Effector memory CD8-positive, alpha-beta T cell (primary cell): ENCODE results near the gene EXOC5.
A peak's percentile ranks its signal among the peaks of the same experiment; 100 is the strongest.
"Not testable (repeated sequence)": the region's sequence is repeated elsewhere in the genome, so short reads cannot be mapped to it uniquely, and the experiment has no call there.

Experiments
- ATAC-seq: fragments of 150-1000 bp; cut with Tn5 transposase; replicated peaks from 2 replicates; pipeline ENCODE4 v1.10.0; 2021; ENCODE audit warnings: mild to moderate bottlenecking, moderate library complexity
- DNase-seq, 3 experiments: peaks; one replicate each; pipeline ENCODE4 v3.0.0; 2021
- H3K27ac Mint-ChIP-seq, 2 donors: one replicate each; pipeline ENCODE4 v1.8.0; 2022; ENCODE audit warnings: mild to moderate bottlenecking in 2 of 2, mixed read lengths in 2 of 2, moderate library complexity in 2 of 2
- H3K27me3 Mint-ChIP-seq, 2 donors: one replicate each; pipeline ENCODE4 v1.8.0; 2022; ENCODE audit warnings: mixed read lengths in 2 of 2
- H3K36me3 Mint-ChIP-seq: one replicate; pipeline ENCODE4 v1.8.0; 2022; ENCODE audit warnings: mild to moderate bottlenecking, moderate library complexity, mixed read lengths; ENCODE audit not compliant: insufficient read depth
- H3K4me1 Mint-ChIP-seq, 2 donors: one replicate each; pipeline ENCODE4 v1.8.0; 2022; ENCODE audit warnings: low read depth in 2 of 2, mixed read lengths in 2 of 2
- H3K4me3 Mint-ChIP-seq, 2 donors: one replicate each; pipeline ENCODE4 v1.8.0; 2022; ENCODE audit warnings: mild to moderate bottlenecking in 2 of 2, mixed read lengths in 2 of 2, moderate library complexity in 2 of 2
- H3K9me3 Mint-ChIP-seq, 2 donors: one replicate each; pipeline ENCODE4 v1.8.0; 2022; ENCODE audit warnings: mixed read lengths in 2 of 2

EXOC5 gene

DNA sequence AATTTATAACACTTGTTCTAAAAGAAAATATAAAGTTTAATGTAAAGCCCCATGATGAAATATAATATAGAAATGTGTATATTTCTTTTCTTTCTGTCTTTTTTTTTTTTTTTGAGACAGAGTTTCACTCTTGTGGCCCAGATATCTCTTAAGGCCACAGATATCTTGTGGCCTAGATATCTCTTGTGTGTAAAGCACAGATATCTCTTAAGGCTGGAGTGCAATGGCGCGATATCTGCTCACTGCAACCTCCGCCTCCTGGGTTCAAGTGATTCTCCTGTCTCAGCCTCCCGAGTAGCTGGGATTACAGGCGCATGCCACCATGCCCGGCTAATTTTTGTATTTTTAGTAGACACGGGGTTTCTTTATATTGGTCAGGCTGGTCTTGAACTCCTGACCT lies 28.6 kb downstream of the EXOC5 start:
- H3K4me3 Mint-ChIP-seq, H3K27ac Mint-ChIP-seq, H3K27me3 Mint-ChIP-seq, H3K4me1 Mint-ChIP-seq, H3K9me3 Mint-ChIP-seq, ATAC-seq, DNase-seq: not testable (repeated sequence)
- peaks cover 19% of the 10 kb centered on the region for H3K36me3 Mint-ChIP-seq

DNA sequence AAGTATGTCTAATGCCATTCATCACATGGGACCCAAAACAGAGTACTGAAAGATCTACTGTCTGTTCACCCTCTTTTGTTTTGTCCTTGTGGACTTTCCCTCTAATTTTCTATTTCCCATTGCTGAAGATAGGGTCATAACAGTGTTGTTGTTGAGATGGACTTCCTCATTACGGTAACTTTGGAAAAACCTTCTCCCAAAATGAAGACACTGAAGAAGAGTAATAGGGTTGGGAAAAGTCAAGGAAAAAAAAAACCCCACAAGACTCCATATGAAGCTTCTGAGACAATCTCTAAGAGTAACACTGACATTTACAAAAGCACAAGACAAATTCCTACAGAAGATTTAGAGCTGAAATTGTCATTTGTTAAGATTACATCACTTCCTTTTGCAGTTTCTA lies 36.7 kb downstream of the EXOC5 start:
- DNase-seq, result no peak
- H3K4me1 Mint-ChIP-seq, result no peaks in the 10 kb centered on the region
- no peaks in the 10 kb centered on the region for H3K9me3 Mint-ChIP-seq
- H3K4me3 Mint-ChIP-seq, result no peak overlapping the region
- peaks cover 33% of the 10 kb centered on the region for H3K36me3 Mint-ChIP-seq
- H3K27me3 Mint-ChIP-seq, result no peaks in the 10 kb centered on the region
- H3K27ac Mint-ChIP-seq, result no peak overlapping the region
- no peak for ATAC-seq

DNA sequence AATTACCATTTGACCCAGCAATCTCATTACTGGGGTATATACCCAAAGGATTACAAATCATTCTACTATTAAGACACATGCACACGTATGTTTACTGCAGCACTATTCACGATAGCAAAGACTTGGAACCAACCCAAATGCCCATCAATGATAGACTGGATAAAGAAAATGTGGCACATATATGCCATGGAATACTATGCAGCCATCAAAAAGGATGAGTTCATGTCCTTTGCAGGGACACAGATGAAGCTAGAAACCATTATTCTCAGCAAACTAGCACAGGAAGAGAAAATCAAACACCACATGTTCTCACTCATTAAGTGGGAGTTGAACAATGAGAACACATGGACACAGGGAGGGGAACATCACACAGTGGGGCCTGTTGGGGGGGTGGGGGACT lies 40.4 kb downstream of the EXOC5 start:
- H3K4me1 Mint-ChIP-seq, H3K9me3 Mint-ChIP-seq, H3K4me3 Mint-ChIP-seq, H3K27me3 Mint-ChIP-seq, DNase-seq, H3K27ac Mint-ChIP-seq, ATAC-seq: not testable (repeated sequence)
- peaks cover 33% of the 10 kb centered on the region for H3K36me3 Mint-ChIP-seq

DNA sequence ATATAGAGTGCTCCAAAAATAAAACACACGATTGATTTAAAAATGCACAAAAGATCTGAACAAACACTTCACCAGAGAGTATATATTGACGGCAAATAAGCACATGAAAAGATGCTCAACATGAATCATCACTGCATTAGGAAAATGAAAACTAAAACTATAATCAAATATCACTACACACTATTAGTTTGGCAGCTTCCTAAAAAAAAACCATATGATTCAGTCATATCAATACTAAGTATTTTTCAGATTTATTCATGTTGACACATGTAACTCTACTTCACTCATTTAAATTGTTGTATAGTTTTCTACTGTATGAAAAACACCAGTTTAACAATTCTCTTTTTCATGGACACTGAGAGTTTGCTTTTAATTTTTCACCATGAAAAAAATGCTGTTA lies 41.6 kb downstream of the EXOC5 start:
- H3K27me3 Mint-ChIP-seq, result no peaks in the 10 kb centered on the region
- ATAC-seq (no peak), DNase-seq (no peak)
- H3K36me3 Mint-ChIP-seq, result peaks cover 25% of the 10 kb centered on the region
- H3K4me3 Mint-ChIP-seq, result no peak overlapping the region
- no peaks in the 10 kb centered on the region for H3K9me3 Mint-ChIP-seq
- peaks cover 1 to 4% of the 10 kb centered on the region in 2 donors for H3K4me1 Mint-ChIP-seq
- no peak overlapping the region for H3K27ac Mint-ChIP-seq

DNA sequence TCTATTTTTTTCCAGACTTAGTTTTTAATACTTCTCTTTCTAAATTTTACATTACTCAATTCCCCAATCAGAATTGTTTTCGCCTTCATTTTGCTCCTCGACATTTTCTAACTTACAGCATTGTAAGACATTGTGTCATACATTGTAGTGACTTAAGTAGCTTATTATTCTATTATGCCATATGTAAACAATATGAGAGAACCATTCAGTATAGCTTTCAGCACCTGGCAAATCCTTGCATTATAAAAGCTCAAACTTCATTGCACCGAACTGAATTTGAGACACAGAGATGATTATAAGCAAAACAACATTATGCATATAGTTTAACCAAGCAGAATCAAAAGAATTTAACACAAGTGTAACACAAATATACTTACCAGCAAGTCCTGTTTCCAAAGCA lies 46.8 kb downstream of the EXOC5 start:
- Mint-ChIP-seq H3K9me3 (no peaks in the 10 kb centered on the region), H3K4me3 (no peak overlapping the region), H3K27ac (no peak overlapping the region), H3K4me1 (peaks cover 1 to 3% of the 10 kb centered on the region in 2 donors), H3K36me3 (peaks cover 3% of the 10 kb centered on the region), H3K27me3 (no peaks in the 10 kb centered on the region)
- ATAC-seq (no peak), DNase-seq (no peak)

DNA sequence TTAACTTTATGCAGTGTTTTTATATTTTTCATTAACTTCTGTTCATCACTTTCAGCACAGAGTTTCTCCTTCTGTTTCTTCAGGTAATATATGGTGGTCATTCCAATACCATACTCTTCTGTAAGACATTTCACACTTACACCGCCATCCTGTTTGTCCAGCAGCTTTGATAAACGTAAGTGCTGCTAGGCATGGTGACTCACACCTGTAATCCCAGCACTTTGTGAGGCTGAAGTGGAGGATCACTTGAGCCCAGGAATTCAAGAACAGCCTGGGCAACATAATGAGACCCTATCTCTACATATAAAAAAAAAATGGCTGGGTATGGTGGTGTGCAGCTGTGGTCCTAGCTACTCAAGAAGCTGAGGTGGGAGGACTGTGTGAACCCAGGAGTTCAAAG lies 55.8 kb downstream of the EXOC5 start:
- Mint-ChIP-seq H3K9me3 (no peaks in the 10 kb centered on the region), H3K36me3 (peaks cover 47% of the 10 kb centered on the region), H3K27me3 (no peaks in the 10 kb centered on the region), H3K27ac (no peak overlapping the region), H3K4me3 (no peak overlapping the region), H3K4me1 (peaks cover 0 to 6% of the 10 kb centered on the region in 2 donors)
- no peak for ATAC-seq
- DNase-seq, result no peak

DNA sequence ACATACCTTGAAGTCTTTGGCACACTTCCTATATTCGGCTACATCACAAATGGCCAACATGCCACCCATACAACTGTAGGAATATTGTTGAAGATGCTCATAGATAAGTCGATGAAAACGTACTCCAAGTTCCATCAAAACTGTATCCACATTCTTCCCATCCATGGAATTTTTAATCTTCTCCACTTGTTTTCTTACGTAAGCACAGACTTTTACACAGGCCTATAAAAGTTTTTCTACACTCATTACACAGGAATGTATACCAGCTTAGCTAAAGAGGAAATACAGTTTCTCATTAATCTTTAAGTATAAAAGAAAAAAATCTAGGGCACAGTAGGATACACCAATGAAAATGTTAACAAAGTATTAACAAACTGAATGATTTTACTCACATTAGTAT lies 59.1 kb downstream of the EXOC5 start:
- Mint-ChIP-seq H3K4me1 (no peaks in the 10 kb centered on the region), H3K9me3 (no peaks in the 10 kb centered on the region), H3K4me3 (no peak overlapping the region), H3K27me3 (no peaks in the 10 kb centered on the region), H3K36me3 (peaks cover 41% of the 10 kb centered on the region), H3K27ac (no peak overlapping the region)
- no peak for DNase-seq
- no peak for ATAC-seq

DNA sequence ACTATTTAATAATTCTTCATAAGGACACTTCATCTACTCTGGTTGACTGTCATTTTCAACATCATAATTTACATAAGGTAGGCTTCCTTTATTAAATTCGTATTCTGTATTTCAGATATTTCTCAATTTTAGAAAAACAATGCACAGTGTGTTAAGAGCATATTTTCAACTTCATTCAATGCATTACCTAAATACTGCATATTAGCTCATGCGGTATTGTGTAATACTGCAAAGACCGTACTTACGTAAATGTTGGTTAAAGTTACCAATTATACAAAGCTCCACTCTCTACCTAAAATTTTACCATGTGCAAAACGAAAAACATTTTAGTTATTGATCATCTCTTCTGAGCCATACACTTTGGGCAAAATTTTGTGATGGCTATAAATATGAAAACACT lies 62.8 kb downstream of the EXOC5 start:
- H3K36me3 Mint-ChIP-seq, result peaks cover 17% of the 10 kb centered on the region
- no peaks in the 10 kb centered on the region for H3K9me3 Mint-ChIP-seq
- H3K4me1 Mint-ChIP-seq, result no peaks in the 10 kb centered on the region
- DNase-seq (no peak), ATAC-seq (no peak)
- H3K4me3 Mint-ChIP-seq, result no peak overlapping the region
- H3K27me3 Mint-ChIP-seq, result no peaks in the 10 kb centered on the region
- H3K27ac Mint-ChIP-seq, result peak overlapping the region in 1 of 2 donors; percentile 49

DNA sequence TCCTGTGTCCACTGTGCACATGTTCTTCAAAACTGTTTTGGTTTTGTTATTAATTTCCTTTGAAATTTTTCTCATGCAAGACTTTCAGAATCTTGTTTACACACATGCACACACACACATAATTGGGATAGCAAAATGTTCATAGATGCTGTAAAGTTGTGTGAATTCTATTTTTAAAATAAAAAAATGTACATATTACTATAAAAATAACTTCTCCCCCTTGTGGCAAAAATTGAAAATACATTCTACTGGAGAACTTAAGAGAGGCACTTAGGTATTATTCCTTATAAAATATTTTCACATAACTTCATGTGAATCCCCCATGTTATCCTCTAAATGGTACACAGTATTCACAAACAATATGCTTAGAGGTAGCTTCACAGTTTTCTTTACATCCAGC lies 66.0 kb downstream of the EXOC5 start:
- H3K4me1 Mint-ChIP-seq, DNase-seq, H3K27me3 Mint-ChIP-seq, H3K9me3 Mint-ChIP-seq, H3K36me3 Mint-ChIP-seq, ATAC-seq, H3K27ac Mint-ChIP-seq, H3K4me3 Mint-ChIP-seq: not testable (repeated sequence)

DNA sequence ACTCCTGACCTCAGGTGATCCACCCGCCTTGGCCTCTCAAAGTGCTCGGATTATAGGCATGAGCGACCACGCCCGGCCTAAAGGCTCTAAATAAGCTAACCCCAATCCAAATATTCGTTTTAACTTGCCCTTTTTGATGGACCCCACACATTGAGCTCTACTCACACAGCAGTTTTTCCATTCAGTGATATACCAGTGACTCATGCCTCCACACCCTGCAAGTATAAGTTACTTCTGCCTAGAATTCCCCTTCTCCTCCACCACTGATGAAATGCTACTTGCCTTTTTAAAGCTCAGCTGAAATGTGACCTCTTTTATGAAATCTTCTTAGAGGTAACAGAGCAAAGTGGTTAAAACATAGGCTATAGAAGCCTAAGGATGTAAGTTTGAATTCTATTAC lies 68.8 kb downstream of the EXOC5 start:
- H3K4me1 Mint-ChIP-seq, result no peaks in the 10 kb centered on the region
- no peaks in the 10 kb centered on the region for H3K9me3 Mint-ChIP-seq
- DNase-seq (no peak), ATAC-seq (no peak)
- no peaks in the 10 kb centered on the region for H3K36me3 Mint-ChIP-seq
- H3K27me3 Mint-ChIP-seq, result peaks cover 0 to 5% of the 10 kb centered on the region in 2 donors
- H3K4me3 Mint-ChIP-seq, result no peak overlapping the region
- H3K27ac Mint-ChIP-seq, result no peak overlapping the region

DNA sequence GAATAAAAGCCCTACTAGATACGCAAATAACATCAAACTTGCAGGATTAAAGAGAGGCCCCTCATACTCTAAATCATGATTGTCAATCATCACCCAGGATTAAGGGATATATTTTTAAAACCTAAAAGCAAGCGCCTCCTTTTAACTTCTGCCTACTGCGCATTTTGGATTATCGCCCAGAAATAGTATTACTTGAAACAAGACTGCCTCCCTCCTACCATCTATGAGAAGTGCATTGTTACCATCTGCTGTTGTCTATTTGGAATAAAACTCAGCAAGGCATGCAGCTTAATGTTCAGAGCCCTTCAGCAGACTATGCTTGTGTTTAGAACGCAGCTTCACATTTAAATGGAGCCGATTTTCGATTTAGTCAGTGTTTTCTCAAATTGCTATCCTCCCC lies 79.6 kb downstream of the EXOC5 start:
- H3K27ac Mint-ChIP-seq, result no peak overlapping the region
- no peak for DNase-seq
- no peak overlapping the region for H3K4me3 Mint-ChIP-seq
- no peaks in the 10 kb centered on the region for H3K36me3 Mint-ChIP-seq
- no peaks in the 10 kb centered on the region for H3K4me1 Mint-ChIP-seq
- ATAC-seq, result no peak
- H3K27me3 Mint-ChIP-seq, result peaks cover 41 to 66% of the 10 kb centered on the region in 2 donors
- no peaks in the 10 kb centered on the region for H3K9me3 Mint-ChIP-seq

DNA sequence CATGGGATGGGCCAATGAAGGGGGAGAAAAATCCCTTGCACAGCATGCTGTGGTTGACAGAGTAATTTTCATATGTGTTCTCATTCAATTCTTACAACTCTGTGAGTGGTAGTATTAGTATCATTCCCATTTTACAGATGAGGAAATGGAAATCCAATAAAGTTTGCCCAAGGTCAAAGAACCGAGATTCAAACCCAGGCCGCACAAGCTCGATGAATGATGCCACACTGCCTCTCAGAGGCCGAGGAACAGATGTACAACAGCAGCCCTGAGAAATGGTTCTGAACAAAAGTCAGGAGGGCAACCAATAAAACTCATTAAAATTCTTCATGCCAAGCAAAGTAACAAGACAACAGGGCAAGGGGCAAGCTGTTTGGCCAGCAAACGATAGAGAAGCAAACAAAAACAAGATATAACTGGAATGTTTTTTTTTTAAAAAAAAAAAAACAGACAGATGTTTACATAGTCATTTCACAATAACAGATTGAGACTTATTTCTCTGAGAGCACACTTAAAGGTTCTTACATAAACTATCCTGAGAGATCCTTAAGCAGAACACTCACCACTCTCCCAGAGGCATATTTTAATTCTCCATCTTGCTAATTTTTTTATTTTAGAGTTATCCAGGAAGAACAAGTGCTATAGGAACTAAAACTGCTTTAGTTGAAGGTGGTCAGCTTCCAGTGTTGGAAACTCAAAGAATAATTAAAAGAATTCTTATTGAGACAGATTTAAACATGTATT lies 85.8 kb downstream of the EXOC5 start:
- no peaks in the 10 kb centered on the region for H3K36me3 Mint-ChIP-seq
- H3K27ac Mint-ChIP-seq, result no peak overlapping the region
- H3K4me1 Mint-ChIP-seq, result peaks cover 0 to 2% of the 10 kb centered on the region in 2 donors
- no peak overlapping the region for H3K4me3 Mint-ChIP-seq
- H3K9me3 Mint-ChIP-seq, result no peaks in the 10 kb centered on the region
- no peak for ATAC-seq
- no peak for DNase-seq
- peaks cover 38 to 64% of the 10 kb centered on the region in 2 donors for H3K27me3 Mint-ChIP-seq

DNA sequence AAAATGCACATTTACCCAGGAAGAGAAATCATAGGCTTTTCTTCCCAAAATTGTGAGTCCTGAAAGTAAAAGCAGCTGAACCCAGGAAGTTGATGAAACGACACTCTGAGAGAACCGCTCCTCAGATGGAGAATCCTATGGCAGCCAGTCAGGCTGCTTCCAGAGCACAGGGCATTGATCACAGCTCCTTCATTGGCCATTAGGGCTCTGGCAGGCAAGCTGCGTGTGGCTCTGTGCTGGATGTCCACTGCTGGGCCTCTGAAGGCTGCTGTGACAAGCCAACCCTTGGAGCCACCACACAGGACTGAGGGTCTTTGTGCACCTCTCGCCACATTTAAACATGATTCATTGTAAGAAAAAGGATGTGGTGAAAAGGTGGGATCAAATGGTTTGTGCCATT lies 89.4 kb downstream of the EXOC5 start:
- Mint-ChIP-seq H3K4me1 (peaks cover 0 to 2% of the 10 kb centered on the region in 2 donors), H3K27me3 (peaks cover 36 to 59% of the 10 kb centered on the region in 2 donors)
- no peak for DNase-seq

DNA sequence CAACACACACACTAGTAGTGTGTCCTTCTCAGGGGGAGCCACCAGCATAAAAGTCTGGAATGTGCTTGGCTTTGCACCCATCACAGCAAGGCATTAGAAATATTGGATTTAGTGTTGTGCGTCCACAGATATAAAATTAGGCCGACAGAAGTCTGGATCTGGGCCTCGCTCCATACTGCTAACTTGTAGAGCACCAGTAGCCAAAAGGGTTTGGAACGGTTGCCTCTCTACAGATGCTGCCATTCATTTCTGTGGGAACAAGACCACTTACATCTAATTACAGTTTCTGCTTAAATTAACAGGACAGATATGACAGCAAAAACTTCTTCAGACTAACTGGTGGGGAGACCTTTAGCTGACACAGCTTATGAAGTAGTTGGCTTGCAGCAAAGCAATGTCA lies 94.2 kb downstream of the EXOC5 start:
- Mint-ChIP-seq H3K4me3 (no peak overlapping the region), H3K36me3 (peaks cover 2% of the 10 kb centered on the region), H3K27me3 (peaks cover 43 to 70% of the 10 kb centered on the region in 2 donors), H3K27ac (no peak overlapping the region), H3K9me3 (no peaks in the 10 kb centered on the region), H3K4me1 (peaks cover 0 to 2% of the 10 kb centered on the region in 2 donors)
- ATAC-seq (no peak), DNase-seq (no peak)

More for the DNA sequence above, 89.4 kb downstream of the EXOC5 start:
- H3K36me3 Mint-ChIP-seq, result no peaks in the 10 kb centered on the region
- no peak overlapping the region for H3K27ac Mint-ChIP-seq
- no peaks in the 10 kb centered on the region for H3K9me3 Mint-ChIP-seq
- H3K4me3 Mint-ChIP-seq, result no peak overlapping the region
- ATAC-seq, result no peak
